ENCODE measurements around the gene NPY.

The NPY gene

DNA sequence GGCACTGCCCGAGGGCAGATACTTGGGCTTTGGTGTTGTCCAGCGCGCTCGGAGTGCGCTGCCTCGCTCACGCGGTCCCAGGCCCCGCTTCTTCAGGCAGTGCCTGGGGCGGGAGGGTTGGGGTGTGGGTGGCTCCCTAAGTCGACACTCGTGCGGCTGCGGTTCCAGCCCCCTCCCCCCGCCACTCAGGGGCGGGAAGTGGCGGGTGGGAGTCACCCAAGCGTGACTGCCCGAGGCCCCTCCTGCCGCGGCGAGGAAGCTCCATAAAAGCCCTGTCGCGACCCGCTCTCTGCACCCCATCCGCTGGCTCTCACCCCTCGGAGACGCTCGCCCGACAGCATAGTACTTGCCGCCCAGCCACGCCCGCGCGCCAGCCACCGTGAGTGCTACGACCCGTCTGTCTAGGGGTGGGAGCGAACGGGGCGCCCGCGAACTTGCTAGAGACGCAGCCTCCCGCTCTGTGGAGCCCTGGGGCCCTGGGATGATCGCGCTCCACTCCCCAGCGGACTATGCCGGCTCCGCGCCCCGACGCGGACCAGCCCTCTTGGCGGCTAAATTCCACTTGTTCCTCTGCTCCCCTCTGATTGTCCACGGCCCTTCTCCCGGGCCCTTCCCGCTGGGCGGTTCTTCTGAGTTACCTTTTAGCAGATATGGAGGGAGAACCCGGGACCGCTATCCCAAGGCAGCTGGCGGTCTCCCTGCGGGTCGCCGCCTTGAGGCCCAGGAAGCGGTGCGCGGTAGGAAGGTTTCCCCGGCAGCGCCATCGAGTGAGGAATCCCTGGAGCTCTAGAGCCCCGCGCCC is at the start of gene NPY:
Gene NPY (plus strand): TSS at position 294 of the 802 bp plus-strand sequence. CDS start 1,051 bp downstream, outside the sequence.
- TF ChIP-seq, protein P1, sequence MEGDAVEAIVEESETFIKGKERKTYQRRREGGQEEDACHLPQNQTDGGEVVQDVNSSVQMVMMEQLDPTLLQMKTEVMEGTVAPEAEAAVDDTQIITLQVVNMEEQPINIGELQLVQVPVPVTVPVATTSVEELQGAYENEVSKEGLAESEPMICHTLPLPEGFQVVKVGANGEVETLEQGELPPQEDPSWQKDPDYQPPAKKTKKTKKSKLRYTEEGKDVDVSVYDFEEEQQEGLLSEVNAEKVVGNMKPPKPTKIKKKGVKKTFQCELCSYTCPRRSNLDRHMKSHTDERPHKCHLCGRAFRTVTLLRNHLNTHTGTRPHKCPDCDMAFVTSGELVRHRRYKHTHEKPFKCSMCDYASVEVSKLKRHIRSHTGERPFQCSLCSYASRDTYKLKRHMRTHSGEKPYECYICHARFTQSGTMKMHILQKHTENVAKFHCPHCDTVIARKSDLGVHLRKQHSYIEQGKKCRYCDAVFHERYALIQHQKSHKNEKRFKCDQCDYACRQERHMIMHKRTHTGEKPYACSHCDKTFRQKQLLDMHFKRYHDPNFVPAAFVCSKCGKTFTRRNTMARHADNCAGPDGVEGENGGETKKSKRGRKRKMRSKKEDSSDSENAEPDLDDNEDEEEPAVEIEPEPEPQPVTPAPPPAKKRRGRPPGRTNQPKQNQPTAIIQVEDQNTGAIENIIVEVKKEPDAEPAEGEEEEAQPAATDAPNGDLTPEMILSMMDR (IDR thresholded peaks at IDR 0.05; ENCODE audit: extremely low read depth, insufficient read depth, missing control alignments): no peak
- DNase-seq (ENCODE audit: low spot score): no peak
- in situ Hi-C loops (cut with MboI; ENCODE audit: low pct_unique_long_range_greater_than_20kb, low sequenced_read_pairs, unreplicated experiment): no loop called here

DNA sequence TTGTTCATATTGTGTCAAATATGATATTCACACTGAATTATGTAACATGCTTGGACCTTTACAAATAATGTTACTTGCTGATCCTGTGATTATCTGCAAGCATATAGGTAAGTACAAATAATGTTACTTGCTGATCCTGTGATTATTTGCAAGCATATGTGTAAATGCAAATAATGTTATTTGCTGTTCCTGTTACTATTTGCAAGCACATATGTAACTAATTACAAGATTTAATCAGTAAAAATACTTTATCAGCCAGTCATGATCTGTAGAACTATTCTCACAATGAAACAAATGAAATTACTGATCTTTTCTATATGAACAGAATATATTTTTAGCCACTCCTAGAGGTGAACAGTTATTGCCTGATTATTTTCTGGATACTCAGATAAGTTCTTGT is 44.7 kb upstream of the NPY start:
- TF ChIP-seq, protein P1 (IDR thresholded peaks at IDR 0.05; ENCODE audit: extremely low read depth, insufficient read depth, missing control alignments): no peak
- in situ Hi-C loops (cut with MboI; ENCODE audit: low pct_unique_long_range_greater_than_20kb, low sequenced_read_pairs, unreplicated experiment): no loop called here
- DNase-seq (ENCODE audit: low spot score): no peak

DNA sequence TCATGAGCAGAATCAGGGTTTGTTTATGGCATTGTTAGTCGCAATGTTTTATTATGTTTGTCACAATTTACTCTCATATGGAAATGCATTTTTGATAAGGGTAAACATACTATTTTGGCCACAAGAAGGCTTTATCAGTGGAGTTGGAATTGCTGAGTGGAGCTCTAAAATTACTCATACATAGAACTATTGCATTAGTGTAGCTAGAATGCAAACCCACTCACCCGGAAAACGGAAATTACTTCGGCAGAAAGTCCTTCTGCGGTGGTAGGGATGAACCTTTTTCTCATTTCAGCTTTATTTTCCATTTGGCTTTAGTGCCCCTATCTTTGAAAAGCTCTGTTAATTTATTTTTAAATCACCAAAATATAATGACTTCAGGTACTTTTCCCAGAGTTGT is 42.8 kb upstream of the NPY start:
- DNase-seq (ENCODE audit: low spot score): no peak
- in situ Hi-C loops (cut with MboI; ENCODE audit: low pct_unique_long_range_greater_than_20kb, low sequenced_read_pairs, unreplicated experiment): no loop called here

DNA sequence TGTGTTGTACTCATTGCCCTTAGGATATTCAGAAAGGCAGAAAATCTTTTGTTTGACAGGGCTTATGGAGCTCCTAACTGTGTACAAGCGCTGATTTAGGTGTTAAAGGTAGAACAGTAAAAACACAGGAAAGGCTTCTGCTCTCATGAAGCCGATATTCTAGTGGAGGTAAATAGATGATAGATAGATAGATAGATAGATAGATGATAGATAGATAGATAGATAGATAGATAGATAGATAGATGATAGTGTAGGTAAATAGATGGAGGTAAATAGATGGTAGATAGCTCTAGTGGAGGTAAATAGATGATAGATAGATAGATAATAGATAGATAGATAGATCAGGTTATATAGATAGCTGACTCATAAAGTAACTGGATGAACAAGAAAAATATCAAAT is 39.4 kb upstream of the NPY start:
- in situ Hi-C loops (cut with MboI; ENCODE audit: low pct_unique_long_range_greater_than_20kb, low sequenced_read_pairs, unreplicated experiment): no loop called here
- TF ChIP-seq, protein P1 (IDR thresholded peaks at IDR 0.05; ENCODE audit: extremely low read depth, insufficient read depth, missing control alignments): no peak

More for the DNA sequence above, 42.8 kb upstream of the NPY start:
- TF ChIP-seq, protein P1 (IDR thresholded peaks at IDR 0.05; ENCODE audit: extremely low read depth, insufficient read depth, missing control alignments): no peak

DNA sequence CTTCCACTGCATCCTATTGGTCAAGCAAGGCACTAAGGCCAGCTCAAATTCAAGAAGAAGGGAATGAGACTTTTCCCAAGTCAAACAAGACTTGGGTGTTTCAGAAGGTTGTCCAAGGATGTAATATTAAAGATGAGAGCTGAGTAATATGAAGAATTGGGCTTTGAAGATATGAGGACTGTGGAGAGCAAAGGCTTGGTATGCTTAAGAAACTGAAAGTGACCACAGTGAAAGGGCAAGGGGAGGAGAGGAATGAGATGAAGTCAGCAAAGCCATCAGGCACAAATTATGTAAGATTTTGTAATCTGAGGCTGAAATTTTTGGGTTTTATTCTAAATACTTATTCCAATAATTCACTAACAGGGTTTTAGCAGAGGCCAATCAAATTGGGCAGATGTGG is 38.6 kb upstream of the NPY start:
- in situ Hi-C loops (cut with MboI; ENCODE audit: low pct_unique_long_range_greater_than_20kb, low sequenced_read_pairs, unreplicated experiment): no loop called here
- TF ChIP-seq, protein P1 (IDR thresholded peaks at IDR 0.05; ENCODE audit: extremely low read depth, insufficient read depth, missing control alignments): no peak

More for the DNA sequence above, 39.4 kb upstream of the NPY start:
- no peak for DNase-seq (ENCODE audit: low spot score)

DNA sequence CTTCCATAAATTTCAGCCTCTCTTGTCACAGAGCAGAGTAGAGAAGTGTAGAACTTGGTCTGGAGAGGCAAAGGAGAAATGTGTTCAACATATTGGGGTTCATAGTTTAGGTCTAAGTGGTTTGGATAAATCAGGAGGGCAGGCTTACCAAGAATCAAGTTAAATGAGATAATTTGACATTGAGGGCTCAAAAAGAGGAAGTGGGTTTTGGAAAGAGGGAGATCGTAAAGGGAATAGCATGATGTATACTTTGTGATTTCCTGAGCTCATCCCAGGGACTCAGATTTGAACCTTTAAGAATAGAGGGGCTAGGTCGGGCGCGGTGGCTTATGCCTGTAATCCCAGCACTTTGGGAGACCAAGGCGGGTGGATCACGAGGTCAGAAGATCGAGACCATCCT is 34.7 kb upstream of the NPY start:
- TF ChIP-seq, protein P1 (IDR thresholded peaks at IDR 0.05; ENCODE audit: extremely low read depth, insufficient read depth, missing control alignments): no peak
- DNase-seq (ENCODE audit: low spot score): no peak
- in situ Hi-C loops (cut with MboI; ENCODE audit: low pct_unique_long_range_greater_than_20kb, low sequenced_read_pairs, unreplicated experiment): no loop called here

More for the DNA sequence above, 38.6 kb upstream of the NPY start:
- DNase-seq (ENCODE audit: low spot score): peak; percentile 39

Measured in GM13977 (cell line).